ENCODE results near the gene ZNF598.

Gene ZNF598

DNA sequence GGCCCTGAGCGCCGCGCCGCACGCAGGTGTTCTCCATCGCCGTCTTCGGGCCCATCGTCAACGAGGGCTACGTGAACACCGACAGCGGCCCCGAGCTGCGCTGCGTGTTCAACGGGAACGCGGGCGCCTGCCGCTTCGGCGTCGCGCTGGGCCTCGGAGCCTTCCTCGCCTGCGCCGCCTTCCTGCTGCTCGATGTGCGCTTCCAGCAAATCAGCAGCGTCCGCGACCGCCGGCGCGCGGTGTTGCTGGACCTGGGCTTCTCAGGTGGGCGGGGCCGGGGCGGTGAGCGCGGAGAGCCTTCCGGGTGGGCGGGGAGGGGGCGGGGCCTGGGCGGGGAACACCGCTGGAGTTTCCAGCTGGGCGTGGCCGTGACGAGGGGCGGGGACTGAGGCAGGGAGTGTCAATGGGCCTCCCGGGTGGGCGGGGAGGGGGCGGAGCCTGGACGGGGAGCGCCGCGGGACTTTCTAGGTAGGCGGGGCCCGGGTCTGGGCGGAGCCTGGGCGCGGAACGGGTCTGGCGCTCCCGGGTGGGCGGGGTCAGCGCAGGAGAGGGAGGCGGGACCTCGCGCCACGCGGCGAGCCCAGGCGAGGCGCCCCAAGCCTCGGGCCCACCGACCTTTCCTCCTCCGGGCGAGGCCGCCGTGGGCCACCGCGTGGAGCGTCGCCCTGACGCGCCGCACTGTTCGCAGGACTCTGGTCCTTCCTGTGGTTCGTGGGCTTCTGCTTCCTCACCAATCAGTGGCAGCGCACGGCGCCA is 17.5 kb downstream of the ZNF598 start:
- peak overlapping the region; percentile 8 for H3K4me3 ChIP-seq (ENCODE audit: low read depth, low read length)

DNA sequence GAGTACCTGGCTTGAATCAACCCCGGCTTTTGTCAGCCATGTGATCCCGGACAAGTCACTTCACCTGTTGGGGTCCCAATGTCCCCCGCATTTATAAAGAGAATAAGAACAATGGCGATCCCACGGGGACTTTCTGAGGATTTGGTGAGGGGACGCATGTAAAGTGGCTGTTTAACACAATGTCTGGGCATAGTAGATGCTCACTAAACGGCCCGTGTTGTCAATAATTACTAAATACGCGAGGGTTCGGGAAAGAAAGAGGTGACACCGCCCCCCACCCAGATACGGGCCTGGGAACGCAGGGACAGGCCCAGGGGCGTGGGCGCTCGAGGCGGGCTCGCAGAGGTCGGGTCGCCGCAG is 18.1 kb downstream of the ZNF598 start:
- peak overlapping the region; percentile 8 for H3K4me3 ChIP-seq (ENCODE audit: low read depth, low read length)

DNA sequence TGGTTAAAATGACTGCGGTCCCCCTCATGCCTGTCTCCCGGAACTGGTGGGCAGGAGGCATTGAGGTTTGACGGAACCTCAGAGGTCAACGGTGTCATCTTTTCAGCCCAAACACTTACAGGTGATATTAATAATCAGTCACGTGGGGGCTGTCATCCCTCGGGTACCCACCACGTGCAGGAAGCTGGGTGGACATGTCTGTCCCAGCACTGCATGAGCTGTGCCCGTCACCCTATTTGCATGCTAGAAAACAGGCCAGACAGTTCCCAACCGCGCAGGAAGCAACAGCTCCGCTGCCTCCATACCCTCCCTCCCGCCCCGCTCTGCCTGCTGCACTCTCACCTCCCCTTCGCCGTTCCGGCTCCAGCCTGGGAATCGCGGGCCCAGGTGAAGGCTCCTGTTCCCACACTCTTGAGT is 18.5 kb downstream of the ZNF598 start:
- no peak overlapping the region for H3K4me3 ChIP-seq (ENCODE audit: low read depth, low read length)

DNA sequence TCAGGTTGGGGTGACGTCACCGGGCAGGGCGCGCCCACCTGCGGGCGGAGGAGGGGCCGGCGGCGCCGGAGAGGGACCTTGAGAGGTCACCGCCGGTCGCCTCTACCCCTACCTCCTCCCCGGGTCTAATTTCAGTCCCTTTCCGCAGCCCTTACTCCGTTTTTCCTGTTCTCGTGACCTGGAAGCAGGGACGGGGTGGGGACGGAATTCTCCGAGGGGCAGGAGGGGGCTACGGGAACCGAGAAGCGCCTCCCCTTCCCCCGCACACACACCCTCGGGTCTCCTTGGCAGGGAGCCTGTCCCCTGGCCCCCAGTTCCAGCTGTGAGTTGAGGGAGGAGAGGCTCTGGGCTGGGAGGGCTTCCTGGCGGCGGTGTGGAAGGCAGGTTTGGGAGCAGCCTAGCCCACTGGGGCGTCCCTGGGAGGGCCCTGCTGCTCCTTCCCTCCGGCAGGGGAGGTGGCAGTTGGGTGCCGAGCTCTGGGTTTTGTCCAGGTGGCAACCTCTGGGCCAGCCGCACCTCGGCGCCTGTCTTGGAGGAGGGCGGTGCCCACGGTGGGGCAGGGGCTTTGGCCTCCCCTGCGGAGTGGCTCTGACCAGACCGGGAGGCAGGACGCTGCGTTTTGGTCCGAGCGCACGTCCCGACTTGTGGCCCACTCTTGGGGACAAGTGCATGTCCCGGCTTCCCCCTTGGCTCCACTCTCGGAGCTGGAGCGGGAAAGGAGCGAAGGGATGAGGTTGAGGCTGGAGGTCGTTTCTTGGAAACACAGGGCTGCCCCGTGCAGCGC is 19.1 kb downstream of the ZNF598 start:
- H3K4me3 ChIP-seq (ENCODE audit: low read depth, low read length), result peak overlapping the region; percentile 50

DNA sequence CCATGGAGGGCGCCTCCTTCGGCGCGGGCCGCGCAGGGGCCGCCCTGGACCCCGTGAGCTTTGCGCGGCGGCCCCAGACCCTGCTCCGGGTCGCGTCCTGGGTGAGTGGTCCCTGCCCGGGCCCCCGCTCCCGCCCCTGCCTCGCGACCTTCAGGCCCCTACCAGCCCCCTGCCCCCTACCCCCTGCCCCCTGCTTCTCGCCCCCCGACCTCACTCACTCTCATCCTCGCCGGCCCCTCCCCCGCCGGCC is 19.6 kb downstream of the ZNF598 start:
- peak overlapping the region; percentile 56 for H3K4me3 ChIP-seq (ENCODE audit: low read depth, low read length)

DNA sequence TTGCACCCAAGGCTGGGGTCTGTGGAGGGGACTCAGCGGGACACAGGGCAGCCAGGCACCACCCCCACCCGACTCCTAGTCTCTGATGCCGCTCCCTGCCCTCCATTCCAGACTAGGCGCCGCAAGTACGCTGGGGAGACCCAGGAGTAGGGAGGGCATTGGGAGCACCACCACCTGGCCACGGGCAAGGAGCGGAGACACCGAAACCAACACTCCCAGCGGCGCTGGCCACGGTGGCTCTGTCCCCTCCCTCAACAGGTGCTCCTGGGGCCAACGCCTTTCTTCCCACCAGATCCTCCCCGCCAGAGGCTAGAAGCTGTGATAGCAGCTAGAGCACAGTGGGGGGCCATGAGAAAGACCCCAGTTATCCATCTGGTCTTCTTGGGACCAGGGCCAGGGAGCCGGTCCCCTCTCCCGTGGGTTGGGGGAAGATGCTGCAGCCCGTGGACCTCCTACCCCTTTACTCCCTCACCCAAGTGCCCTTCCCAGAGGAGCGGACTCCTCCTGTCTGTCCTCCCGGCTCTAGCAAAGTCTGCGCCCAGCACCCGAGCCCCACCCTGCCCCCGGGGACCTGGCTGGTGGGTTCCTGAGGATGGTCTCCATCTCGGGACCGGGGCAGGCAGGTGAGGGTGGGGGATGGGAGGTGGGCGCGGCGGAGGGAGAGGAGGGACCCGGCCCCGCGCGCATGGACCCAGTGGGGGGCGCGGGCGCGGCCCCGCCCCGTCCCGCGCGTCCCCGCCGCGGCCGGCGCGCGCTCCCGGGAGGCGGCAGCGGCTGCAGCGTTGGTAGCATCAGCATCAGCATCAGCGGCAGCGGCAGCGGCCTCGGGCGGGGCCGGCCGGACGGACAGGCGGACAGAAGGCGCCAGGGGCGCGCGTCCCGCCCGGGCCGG is 20.2 kb downstream of the ZNF598 start, which contains the start of gene SYNGR3:
SYNGR3 (plus strand) TSS at position 762 of the 892 bp plus-strand sequence. CDS start 133 bp downstream, outside the sequence.
- H3K4me3 ChIP-seq (ENCODE audit: low read depth, low read length), result peak within 1 kb of the TSS; percentile 56

DNA sequence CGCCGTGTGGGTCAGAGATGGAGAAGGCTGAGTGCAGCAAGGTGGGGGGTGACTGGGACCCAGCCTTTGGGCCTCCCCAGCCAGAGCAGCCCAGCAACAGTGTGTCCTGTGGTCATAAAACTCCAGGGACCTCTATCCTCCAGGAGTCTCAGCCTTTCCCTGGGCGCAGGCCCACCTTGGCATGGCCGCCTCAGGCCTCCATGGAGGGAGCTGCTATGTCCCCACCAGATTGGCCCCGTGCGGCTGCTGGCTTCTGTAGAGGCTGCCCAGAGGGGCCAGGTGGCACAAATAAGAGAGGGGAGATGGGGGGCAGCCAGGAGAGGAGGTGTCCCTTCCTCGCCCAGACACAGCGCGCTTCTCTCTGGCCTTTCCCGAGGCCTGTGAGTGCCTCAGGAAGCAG is 22.4 kb downstream of the ZNF598 start:
- no peak overlapping the region for H3K4me3 ChIP-seq (ENCODE audit: low read depth, low read length)

DNA sequence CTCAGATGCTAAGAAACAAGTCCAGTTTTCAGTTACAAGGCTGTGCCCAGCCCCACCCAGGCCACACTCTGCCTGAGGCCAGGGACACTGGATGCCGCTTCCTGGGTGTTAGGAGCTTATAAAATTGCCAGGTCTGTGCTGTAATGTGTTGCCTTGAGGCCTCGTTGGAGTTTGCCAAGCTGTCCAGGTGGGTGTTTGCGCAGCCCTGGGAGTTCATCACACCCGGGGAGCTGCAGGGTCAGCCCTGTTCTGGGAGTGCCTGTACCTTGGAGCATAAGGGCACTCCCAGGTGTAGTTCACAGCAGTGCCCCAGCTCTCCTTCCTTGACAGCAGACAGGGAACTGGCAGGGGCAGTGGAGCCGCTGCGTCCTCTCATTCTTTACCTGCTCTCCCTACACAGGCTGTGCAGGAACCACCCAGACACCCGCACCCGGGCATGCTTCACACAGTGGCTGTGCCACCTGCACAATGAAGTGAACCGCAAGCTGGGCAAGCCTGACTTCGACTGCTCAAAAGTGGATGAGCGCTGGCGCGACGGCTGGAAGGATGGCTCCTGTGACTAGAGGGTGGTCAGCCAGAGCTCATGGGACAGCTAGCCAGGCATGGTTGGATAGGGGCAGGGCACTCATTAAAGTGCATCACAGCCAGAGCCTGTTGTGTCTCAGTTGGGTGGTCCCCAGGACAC is 24.0 kb downstream of the ZNF598 start:
- no peak overlapping the region for H3K4me3 ChIP-seq (ENCODE audit: low read depth, low read length)

DNA sequence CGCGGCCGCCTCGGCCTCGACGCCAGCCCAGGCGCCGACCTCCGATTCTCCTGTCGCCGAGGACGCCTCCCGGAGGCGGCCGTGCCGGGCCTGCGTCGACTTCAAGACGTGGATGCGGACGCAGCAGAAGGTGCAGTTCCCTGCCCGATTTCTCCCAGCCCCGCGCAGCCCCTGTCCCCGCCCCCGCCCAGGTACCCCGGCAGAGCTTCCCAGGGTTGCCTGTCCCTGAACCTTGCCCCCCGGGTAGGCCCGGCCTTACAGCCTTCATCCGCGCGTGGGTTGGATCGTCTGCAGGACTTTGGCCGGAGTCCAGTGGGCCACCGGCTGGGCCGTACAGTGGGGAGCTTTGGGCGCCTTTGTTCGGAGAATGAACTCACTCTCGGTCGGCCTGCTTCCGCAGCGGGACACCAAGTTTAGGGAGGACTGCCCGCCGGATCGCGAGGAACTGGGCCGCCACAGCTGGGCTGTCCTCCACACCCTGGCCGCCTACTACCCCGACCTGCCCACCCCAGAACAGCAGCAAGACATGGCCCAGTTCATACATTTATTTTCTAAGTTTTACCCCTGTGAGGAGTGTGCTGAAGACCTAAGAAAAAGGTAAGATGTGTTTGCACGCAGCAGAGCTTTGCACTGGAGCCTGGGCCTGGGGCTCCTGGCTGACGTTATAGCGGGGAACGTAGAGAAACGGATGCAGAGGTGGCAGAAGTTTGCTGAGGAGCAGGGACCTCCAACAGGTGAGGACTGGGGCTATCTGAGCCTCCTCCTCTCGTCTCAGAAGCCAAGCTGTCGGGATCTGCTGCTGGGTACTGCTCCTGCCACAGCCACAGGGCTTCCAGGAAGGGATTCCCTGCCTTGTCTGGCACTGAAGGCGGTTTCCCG is 25.0 kb downstream of the ZNF598 start:
- H3K4me3 ChIP-seq (ENCODE audit: low read depth, low read length), result peak overlapping the region; percentile 74

DNA sequence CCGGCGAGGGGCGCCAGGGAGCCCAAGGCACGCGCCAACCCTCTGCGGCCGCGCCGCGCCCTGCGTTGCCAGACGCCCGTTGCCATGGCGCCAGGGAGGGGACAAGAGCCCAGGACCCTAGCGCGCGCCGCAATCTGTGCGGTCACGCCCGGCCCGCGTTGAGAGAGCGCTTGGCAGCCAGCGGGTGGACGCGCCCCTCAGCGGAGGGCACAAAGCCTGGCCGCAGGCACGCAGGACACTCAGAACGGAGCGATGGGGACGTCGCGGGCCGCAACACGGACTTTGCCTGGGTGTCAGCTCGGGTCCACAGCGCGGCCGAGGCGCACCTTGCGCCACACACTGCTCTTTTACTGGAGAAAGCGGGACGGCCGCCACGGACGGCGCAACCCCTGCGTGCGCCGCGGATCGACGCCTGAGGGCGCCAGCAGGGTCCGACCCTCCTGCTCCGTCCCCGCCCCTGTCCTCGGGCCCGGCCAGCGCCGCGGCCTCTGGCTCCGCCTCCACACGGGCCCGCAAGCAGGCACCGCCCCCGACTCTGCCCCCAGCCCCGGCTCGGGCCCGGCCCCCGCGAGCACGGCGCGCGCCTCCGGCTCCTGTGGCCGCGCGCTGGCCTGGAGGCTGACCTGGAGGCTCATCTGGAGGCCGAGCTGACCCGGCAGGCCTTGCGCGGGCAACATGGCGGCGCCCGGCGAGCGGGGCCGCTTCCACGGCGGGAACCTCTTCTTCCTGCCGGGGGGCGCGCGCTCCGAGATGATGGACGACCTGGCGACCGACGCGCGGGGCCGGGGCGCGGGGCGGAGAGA is 25.9 kb downstream of the ZNF598 start, which contains the start of gene GFER:
GFER (plus strand) TSS at position 650 of the 803 bp plus-strand sequence; CDS start at position 676, 26 bp downstream.
- peak within 1 kb of the TSS; percentile 74 for H3K4me3 ChIP-seq (ENCODE audit: low read depth, low read length)

DNA sequence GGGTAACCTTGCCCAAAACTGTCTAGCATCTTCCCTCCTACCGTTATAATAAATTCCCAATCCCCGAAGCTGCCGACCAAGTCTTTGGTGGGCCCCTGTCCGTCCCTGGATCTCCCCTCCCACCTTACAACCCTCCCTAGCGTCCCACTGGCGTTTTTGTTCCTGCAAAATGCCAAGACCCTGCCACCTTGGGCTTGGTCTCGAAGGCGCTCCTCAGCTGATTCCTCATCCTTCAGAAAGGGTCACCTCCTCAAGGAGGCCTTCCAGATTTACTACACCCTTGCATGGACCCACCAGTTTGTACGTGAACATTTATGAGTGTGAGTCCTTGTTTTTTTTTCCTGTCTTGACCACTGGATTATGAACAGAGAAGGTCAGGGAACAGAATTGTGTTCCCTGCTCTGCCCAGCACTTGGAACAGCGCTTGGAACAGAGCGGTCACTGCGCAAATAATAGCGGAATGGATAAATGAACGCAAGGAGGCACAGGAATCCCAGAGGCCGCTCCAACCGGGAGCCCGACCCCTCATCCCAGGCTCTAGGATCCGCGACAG is 26.6 kb downstream of the ZNF598 start:
- H3K4me3 ChIP-seq (ENCODE audit: low read depth, low read length), result peak overlapping the region; percentile 74

DNA sequence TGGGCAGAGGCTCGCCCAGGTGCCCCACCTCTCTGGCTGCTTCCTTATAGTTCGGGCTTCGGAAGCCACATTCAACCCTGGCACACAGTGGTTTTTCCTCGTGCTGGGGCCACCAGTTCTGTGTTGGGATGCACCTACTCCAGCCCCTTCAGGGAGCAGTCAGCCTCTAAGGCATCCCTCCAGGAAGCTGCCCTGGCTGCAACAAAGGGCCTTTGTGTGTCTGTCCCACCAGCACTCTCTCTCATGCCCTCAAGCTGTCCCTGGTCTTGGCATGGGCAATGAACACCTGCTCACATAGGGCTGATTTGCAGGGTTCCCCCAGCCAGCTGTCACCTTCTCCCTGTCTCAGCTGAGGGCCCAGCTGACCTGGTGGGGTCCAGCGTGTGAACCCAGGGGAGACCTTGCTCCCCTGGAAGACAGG is 27.6 kb downstream of the ZNF598 start:
- H3K4me3 ChIP-seq (ENCODE audit: low read depth, low read length), result no peak overlapping the region

DNA sequence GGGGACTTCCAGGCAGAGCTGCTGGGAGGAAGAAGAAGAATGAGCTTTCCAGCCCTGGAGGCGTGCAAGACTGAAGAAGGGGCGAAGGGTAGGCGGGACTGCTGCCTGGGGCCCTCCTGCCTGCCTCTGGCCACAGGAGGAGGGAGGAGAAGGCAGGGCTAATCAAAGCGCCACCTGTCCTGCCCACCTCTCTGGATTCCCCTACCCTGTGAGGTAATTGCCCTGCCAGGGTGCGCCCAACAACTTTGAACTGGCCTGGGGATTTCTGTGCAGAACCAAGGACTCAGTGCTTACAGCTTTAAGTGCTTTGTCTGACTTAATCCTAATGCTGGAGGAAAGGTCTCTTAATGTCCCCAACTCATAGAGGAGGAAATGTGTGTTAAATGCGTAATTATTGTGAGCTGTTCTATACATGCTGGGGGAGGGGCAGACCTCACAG is 28.2 kb downstream of the ZNF598 start, which contains the start of gene NOXO1:
NOXO1 (minus strand) TSS at position 72 of the 439 bp plus-strand sequence. CDS start 290 bp downstream, outside the sequence.
- no peak within 1 kb of the TSS for H3K4me3 ChIP-seq (ENCODE audit: low read depth, low read length)

DNA sequence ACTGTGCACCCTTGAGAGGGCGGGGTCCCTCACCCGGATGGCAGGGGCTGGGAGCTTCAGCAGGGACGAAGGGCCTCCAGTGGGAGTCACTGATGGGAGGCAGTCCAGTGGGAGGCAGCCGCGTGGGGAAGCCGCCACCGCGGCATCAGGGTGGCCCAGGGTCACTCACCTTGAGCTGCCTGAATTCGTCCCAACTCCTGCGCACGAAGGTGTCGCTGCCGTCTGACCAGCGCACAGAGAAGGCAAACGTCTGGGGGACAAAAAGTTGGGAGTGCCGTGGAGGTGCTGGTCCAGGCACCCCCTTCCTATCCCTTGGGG is 28.9 kb downstream of the ZNF598 start:
- H3K4me3 ChIP-seq (ENCODE audit: low read depth, low read length), result no peak overlapping the region

DNA sequence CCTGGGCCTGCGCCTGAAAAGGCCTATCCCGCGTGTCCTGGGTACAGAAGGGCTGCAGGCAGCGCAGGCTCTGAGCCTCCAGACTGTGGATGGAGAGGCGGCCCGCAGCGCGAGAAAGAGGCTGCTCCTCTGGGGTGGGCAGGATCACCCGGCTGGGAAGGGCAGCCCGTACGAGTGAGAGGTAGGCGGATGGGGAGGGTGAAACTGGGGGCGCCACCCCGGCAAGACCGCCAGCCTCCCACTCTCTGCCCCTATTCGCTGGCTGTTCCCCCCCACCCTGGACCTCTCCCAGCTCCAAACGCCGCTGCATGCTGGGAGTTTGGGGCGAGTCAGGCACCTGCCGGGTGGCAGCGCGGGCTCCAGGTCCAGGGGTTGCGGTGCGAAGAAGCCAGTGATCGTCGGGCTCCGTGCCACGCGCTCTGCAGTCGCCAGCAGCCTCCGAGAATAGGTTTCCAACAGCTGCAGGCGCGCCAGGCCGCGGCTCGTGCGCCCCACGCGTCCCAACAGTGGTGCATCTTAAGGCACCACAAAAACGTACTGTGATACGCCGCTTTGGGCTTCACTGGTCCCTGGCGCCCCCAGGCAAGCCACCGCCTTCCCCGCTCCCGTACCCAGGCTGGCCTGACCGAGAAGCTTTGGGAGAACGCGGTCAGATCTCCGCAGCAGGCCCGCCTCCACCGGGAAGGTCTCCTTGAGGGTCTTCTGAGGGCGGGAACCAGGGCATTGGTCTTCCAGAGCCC is 29.4 kb downstream of the ZNF598 start:
- peak overlapping the region; percentile 17 for H3K4me3 ChIP-seq (ENCODE audit: low read depth, low read length)

DNA sequence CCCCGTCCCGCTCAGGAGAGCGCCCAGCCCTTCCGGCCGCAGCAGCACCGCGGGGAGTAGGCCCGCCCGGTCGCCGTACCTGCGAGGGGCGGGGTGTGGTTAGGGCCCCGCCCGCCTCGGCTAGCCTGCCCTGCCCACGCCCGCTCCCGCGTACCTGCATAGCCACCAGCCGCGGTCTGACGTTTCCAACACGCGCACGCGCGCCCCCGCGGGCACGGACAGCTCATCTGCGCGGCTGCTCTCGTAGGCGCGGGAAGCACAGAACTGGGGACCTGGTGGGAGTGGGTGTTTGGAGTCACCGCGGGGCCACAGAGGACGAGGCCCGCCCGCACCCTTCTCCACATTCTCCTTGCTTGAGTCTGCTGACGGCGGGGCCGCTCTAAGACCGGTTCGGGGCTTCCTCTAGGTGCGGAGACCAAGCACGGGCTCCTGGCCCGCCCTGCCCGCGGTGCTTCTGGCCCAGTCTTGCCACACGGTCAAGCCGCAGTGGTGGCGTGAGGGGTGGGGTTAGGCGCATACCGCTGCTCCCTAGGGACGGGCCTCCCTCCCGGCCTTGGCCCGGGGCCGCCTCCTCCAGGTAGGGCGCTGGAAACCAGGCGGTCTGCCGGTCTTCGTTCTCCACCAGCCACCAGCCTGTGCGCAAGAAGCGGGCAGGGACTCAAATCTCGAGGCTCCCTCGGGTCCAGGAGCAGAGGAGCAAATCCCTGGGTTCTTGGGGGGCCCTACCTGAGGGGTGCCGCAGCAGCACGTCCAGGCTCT is 30.2 kb downstream of the ZNF598 start:
- peak overlapping the region; percentile 17 for H3K4me3 ChIP-seq (ENCODE audit: low read depth, low read length)

DNA sequence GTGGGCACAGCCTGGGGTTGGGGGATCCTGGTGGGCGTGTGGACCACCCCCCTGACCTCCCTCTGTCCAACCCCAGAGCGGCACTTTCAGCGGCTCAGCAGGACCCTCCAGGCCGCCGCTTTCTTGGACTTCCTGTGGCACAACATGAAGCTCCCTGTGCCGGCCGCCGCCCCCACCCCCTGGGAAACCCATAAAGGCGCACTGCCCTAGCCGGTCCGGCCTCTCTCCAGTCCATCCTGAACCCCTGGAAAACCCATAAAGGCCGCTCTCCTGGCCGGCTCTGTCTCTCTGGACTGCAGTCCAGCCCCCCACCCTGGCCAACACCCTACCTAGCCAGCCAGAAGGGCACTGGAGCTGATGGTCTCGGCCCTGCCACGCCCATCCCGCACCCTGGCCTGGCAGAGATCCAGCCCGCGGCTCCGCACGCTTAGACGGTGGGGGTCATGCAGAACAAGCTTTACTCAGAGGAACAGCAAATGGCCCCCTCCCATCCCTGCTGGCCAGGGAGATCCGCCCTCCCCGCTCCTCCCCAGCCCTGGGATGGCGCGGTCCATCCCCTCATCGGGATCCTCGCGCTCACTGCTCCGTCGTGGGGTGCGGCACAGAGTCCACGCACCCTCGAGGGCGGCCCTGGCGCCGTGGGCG is 31.0 kb downstream of the ZNF598 start:
- H3K4me3 ChIP-seq (ENCODE audit: low read depth, low read length), result no peak overlapping the region

Measured in iPS-11a (cell line).